ENCODE results near the gene GPBP1.

Gene GPBP1

GRCh38 chr5:57210633-57211032 is 36.8 kb downstream of the GPBP1 start:
- DNase-seq (ENCODE audit: low read depth), result no peak
- TF ChIP-seq CTCF (IDR thresholded peaks at IDR 0.05; ENCODE audit: insufficient read depth, low read depth, low read length, missing control alignments), result no peak
- no peak overlapping the region for H3K4me3 ChIP-seq (ENCODE audit: low read depth, low read length)

- no peak overlapping the region for H3K4me3 ChIP-seq (ENCODE audit: low read depth, low read length)
- DNase-seq (ENCODE audit: low read depth), result no peak
- TF ChIP-seq CTCF (IDR thresholded peaks at IDR 0.05; ENCODE audit: insufficient read depth, low read depth, low read length, missing control alignments), result no peak
Measured at GRCh38 chr5:57211039-57211438, 37.2 kb downstream of the GPBP1 start.

DNA sequence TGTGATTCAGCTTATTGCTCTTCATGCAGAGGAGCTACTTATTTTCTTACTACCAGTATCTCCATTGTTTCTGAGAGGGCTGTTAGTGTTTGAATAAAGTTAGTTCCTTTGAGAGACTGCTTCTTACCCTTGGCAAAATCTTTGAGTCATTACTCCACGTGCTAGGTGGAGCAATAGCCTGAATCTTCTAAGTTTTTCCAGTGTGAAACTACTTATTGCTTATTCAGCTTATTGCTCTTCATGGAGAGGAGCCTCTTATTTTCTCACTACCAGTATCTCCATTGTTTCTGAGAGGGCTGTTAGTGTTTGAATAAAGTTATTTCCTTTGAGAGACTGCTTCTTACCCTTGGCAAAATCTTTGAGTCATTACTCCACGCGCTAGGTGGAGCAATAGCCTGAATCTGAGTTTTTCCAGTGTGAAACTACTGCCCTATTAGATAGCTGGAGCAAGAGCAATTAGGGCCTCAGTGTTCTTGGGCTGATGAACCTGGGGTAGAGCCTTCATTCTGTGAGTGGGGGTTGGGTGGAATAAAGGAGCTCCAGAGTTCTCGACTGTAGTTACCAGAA is 41.9 kb downstream of the GPBP1 start:
- H3K4me3 ChIP-seq (ENCODE audit: low read depth, low read length), result no peak overlapping the region
- DNase-seq (ENCODE audit: low read depth), result no peak

DNA sequence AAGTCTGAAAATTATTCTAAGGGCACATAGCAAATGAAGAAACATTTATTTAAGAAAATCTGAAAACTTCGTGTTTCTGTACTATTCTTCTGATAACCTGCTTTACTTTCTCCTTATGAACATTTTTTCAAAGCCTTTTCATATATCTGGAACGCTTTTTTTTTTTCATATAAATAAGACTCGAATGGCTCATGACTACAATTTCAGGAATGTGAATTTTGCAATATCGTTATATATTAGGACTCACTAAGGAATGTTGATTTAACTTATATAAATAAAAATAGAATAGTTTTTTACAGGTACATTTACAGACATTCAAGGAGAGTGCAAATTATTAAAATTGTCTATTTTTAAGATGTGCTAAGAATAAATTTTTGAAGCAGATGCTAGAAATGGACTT is 42.9 kb downstream of the GPBP1 start:
- no peak for TF ChIP-seq CTCF (IDR thresholded peaks at IDR 0.05; ENCODE audit: insufficient read depth, low read depth, low read length, missing control alignments)
- DNase-seq (ENCODE audit: low read depth), result no peak

More for the DNA sequence above, 41.9 kb downstream of the GPBP1 start:
- no peak for TF ChIP-seq CTCF (IDR thresholded peaks at IDR 0.05; ENCODE audit: insufficient read depth, low read depth, low read length, missing control alignments)

DNA sequence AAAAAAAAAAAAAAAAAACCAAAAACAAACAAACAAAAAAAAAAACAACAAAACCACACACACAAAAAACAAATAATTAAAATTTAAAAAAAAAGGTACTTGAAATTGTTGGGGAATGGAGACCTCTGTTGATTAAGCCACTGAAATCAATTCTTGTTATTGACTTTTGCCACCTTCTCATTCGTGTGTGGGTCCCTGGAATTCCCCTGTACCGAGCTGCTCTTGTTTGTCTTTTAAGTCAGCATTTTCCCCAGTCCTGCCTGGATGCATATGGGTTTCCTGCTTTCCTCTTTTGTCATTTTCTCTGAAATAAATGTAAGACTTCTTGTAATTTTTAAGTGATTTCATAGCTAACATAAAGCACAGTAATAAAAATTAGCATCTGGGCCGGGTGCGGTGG is 45.5 kb downstream of the GPBP1 start:
- H3K4me3 ChIP-seq (ENCODE audit: low read depth, low read length), result no peak overlapping the region
- no peak for TF ChIP-seq CTCF (IDR thresholded peaks at IDR 0.05; ENCODE audit: insufficient read depth, low read depth, low read length, missing control alignments)
- DNase-seq (ENCODE audit: low read depth), result peak; percentile 45

More for the DNA sequence above, 42.9 kb downstream of the GPBP1 start:
- H3K4me3 ChIP-seq (ENCODE audit: low read depth, low read length), result no peak overlapping the region

GRCh38 chr5:57221049-57221568 is 47.2 kb downstream of the GPBP1 start:
- peak; percentile 65 for TF ChIP-seq CTCF (IDR thresholded peaks at IDR 0.05; ENCODE audit: insufficient read depth, low read depth, low read length, missing control alignments)
- H3K4me3 ChIP-seq (ENCODE audit: low read depth, low read length), result no peak overlapping the region
- DNase-seq (ENCODE audit: low read depth), result peak; percentile 75

DNA sequence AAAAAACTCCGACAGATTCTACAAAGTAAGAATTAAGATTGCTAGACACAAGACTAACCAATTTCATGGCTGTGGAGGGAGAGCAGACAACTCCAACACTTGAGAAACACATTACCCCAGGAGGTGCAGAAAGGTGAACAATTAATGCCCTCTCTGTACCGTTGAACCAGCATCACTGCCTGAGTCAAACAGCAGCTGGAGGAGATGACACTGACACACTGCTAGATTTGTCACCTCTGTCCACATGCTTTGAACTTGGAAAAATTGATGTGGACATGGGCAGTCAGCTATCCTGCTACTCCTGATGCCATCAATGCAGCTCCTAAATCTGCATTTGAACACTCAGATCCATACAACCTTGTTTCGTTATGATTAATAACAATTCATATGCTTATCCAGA is 51.7 kb downstream of the GPBP1 start:
- no peak for TF ChIP-seq CTCF (IDR thresholded peaks at IDR 0.05; ENCODE audit: insufficient read depth, low read depth, low read length, missing control alignments)
- no peak overlapping the region for H3K4me3 ChIP-seq (ENCODE audit: low read depth, low read length)
- no peak for DNase-seq (ENCODE audit: low read depth)
